NCI-H1436 (cell line): ENCODE data around the gene CDC42EP4.

Experiments used
- DNase-seq: peaks from one replicate; lab custom pipeline; 2025; lab: John Stamatoyannopoulos, UW

Gene CDC42EP4

DNA sequence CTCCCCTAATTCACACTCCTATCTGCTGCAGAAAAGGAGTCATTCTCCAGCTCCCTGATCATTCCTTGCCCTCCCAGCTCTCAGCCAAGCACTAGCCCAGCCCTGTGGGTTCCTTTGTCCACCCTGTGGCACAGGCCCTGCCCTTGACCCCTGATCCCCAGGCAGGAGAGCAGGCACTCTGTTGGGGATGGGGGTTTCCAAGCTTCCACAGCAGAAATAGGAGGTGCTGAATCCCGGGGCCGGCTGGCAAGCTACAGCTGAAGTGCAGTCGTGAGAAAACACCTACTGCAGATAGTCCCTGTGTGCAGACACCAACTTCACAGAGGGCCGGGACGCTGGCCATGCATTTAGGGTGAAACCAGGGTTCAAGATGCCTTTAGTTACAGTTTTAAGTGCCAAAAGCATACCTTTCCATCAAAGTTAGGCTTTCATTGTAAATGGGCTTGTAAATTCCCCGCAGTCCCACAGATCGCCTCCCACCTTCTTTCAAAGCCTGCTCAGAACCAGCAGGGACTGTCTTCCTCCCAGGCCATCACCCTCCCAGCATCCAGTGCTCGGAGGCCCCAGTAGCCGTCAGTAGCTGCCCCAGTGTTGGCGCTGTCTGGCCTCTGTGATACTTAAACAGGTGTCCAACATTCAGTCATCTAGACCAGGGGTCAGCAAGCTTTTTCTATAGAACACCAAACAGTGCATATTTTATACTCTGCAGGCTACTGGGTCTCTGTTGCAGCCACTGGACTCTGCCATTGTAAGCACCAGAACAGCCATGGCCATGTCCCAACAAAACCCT is 60.8 kb downstream of the CDC42EP4 start:
- no peak for DNase-seq

DNA sequence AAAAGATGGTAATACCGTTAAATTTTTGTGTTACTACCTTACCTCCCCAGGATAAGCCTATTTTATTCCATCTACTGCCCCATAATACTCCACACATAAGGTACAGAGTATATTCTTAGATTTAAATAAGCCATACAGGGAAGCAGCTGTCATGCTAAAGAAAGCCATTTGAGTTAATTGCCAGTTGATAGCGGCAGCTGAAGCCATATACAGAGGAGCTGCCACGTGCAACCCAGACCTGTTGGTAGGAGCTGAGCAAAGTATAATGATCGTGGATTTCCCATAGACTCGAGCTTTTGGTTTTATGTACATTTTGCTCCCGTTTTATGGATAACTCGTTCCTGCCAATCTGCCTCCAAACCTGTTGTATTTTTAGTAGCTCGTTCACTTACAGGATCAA is 62.1 kb downstream of the CDC42EP4 start:
- DNase-seq, result peak; percentile 50

DNA sequence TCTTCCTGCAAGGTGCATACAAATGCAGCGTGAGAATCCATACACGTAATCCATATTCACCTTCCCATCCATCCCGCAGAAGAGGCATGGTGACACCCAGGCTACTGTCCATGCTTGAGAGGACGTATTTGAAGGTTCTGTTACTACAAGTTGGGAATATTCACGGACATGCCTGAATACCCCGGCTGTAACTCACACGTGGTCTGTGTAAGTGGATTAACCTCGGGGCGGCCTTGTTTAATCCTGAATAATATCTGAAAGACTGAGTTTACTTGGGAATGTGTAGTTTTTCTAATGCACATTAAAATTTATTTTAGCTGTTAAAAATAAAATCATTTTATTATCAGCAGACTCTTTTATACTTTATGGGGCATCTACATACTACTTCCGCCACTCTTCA is 63.3 kb downstream of the CDC42EP4 start:
- no peak for DNase-seq

DNA sequence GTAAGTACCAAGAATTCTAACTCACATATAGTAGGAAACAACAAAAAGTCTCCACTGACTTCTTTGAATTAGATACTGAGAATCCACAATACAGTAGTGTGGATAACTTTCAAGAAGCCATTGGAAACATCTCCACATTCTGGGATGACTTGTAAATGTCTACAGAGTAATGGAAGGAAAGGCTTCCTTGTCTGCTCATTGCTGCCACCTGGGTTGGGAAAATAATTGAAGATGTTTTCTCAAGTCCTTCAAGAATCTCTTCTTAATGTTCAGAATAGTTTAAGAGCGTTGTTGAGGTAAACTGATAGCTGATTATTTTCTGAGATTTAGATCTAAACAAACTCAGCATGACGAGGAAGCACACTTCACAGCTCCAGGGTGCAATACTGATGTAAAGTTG is 64.1 kb downstream of the CDC42EP4 start:
- DNase-seq, result no peak

DNA sequence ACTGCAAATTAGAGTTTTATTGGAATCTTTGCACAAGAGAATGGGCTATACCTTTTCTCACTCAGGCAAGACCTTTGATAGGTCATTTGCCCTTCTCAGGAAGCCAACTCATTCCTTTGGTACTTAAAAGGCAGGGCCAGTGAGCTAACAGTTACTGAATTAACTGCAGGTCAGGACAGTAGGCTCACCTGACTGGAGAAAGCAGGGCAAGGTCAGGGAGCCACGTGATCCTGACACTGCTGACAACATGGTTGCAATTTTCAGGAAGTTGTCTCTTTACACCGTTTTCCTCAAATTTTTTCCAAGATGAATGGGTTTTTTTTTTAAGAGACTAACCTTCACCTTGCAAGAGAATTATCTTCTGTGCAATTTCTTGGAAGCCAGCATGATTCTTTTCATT is 71.2 kb downstream of the CDC42EP4 start:
- DNase-seq, result no peak

DNA sequence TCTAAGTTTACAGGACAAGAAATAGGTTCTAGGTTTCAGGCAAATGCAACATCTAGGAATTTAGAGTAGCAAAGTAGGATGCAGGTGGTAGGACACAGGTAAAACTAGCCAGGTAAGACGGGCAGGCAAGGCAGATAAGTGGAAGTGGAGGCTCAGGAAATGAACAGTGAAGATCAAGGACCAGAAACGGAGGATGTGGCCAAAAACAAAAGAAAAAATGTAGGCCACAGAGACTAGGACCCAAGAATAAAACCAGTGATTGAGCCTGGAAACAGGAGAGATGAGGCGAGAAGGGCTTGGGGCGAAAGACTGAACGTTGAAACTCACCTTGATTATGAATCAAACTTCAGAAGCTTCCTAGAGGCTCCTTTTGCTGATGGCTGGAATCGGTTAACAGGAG is 74.1 kb downstream of the CDC42EP4 start:
- DNase-seq, result no peak

DNA sequence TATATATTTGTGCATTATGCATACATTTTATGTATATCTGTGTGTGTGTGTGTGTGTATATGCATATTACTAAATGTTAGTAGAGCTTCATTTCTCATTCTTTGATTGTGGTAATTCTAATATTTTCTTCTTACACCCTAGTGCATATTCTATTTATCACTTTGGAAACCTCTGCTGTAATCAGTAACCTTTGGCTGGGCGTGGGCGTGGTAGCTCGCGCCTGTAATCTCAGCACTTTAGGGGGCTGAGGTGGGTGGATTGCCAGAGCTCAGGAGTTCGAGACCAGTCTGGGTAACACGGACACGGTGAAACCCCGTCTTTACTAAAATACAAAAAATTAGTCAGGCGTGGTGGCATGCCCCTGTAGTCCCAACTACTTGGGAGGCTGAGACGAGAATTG is 77.1 kb downstream of the CDC42EP4 start:
- no peak for DNase-seq
